Measurements from ENCODE around the gene ATP1B2.

Gene ATP1B2

GRCh38 chr17:7686222-7687071 is 35.7 kb downstream of the ATP1B2 start:
- DNase-seq: peak; percentile 90

DNA sequence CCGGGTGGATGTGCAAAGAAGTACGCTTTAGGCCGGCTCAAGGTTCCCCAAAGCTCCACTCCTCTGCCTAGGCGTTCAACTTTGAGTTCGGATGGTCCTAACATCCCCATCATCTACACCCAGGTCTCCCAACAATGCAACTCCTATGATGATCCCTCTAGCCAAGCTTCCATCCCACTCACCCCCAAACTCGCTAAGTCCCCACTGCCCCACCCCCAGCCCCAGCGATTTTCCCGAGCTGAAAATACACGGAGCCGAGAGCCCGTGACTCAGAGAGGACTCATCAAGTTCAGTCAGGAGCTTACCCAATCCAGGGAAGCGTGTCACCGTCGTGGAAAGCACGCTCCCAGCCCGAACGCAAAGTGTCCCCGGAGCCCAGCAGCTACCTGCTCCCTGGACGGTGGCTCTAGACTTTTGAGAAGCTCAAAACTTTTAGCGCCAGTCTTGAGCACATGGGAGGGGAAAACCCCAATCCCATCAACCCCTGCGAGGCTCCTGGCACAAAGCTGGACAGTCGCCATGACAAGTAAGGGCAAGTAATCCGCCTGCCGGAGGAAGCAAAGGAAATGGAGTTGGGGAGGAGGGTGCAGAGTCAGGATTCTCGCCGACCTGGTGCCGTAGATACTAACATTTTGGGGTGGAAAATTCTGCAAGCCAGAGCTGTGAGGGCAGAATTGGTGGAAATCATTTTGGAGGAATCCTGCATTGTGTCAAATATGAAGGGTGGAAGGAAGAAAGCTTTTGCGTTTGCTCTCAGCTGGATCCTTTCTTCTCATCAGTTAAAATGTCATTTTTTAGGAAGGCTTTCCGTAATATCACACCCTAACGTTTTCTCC is 36.6 kb downstream of the ATP1B2 start, which contains the start of gene TP53:
TP53 (minus strand) TSS at position 419 of the 836 bp plus-strand sequence. CDS start 10,896 bp downstream, outside the sequence.
- DNase-seq: peak; percentile 91

- DNase-seq: peak; percentile 99
Measured at GRCh38 chr17:7687908-7688807, 37.4 kb downstream of the ATP1B2 start, which contains the start of gene WRAP53. Gene WRAP53, plus strand, starts transcription at chr17:7688477. Its CDS starts 172 bp downstream, at chr17:7688649.

GRCh38 chr17:7688808-7689316 is 38.1 kb downstream of the ATP1B2 start:
- DNase-seq: no peak

GRCh38 chr17:7695586-7695985 is 44.9 kb downstream of the ATP1B2 start:
- no peak for DNase-seq

GRCh38 chr17:7697828-7698588 is 47.3 kb downstream of the ATP1B2 start:
- no peak for DNase-seq

GRCh38 chr17:7700510-7700909 is 49.8 kb downstream of the ATP1B2 start:
- DNase-seq: no peak

GRCh38 chr17:7701681-7702080 is 51.0 kb downstream of the ATP1B2 start:
- no peak for DNase-seq

DNA sequence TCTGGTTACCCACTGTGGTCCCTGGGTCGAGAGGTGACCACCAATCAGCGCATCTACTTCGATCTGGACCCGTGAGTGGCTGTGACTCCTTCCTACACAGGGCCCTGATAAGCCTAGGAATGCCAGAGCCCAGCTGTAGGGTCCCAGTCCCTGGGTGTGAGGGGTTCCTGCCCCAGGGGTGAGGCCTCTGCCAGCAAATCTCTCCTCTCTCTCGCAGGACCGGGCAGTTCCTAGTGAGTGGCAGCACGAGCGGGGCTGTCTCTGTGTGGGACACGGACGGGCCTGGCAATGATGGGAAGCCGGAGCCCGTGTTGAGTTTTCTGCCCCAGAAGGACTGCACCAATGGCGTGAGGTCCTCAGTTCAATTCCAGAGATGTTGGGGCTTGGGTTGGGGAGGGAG is 52.0 kb downstream of the ATP1B2 start:
- no peak for DNase-seq

- DNase-seq: peak; percentile 80
Measured at GRCh38 chr17:7703584-7704479, 53.1 kb downstream of the ATP1B2 start.

DNA sequence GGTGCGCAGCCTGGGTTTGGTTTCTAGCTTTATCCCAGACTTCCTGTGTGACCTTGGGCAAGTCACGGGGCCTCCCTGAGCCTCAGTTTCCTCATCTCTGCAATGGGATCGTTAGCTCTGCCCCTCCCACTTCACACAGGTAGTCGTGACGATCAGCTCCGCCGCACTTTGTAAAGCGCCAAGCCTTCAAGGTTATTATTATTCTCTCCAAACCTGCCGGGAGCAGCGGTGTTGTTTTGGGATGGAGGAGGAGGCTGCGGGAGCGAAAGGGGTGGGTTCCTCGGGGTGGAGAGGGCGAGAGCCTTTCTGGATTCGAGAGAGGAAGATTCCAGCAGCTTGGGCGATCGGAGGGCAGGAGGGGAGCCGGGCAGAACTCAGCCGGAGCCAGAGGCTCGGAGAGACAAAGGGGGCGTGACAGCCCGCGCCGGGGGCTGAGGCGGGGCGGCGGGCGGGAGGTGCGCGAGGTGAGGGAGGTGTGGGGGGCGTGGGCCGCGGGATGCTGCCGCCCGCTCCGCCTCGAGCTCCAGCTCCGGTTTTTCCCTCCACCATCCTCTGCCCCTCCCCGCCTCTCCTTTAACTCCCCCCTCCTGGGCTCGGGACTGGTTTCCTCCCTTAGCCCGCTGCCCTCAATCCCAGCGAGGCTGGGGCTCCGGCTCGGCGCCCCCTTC is 54.0 kb downstream of the ATP1B2 start, which contains the start of gene EFNB3:
EFNB3 (plus strand) TSS at position 602 of the 668 bp plus-strand sequence. CDS start 397 bp downstream, outside the sequence.
- DNase-seq: peak; percentile 71

- DNase-seq: no peak
Measured at GRCh38 chr17:7705269-7706255, 54.8 kb downstream of the ATP1B2 start.

- no peak for DNase-seq
Measured at GRCh38 chr17:7706631-7707354, 56.1 kb downstream of the ATP1B2 start.
